PC-3 (cell line): ENCODE measurements around the gene MTHFD1L. TPM values are rescaled to one million over a fixed set of nuclear protein-coding genes. Genes with fewer than 3 reads are reported as not detected.
A peak's percentile ranks its signal among the peaks of the same experiment; 100 is the strongest.

Source experiments
- ATAC-seq: fragments of 200-7000 bp; cut with Tn5 transposase; 2 replicates; pipeline ENCODE4 v1.9.1; 2020; ENCODE audit warnings: mild to moderate bottlenecking, moderate library complexity
- BruUV-seq: library from RNA; stranded (reverse); fragments of 400-500 nt; replicated peaks from 2 replicates; lab custom pipeline; 2021; lab: Mats Ljungman, UMichigan
- CTCF ChIA-PET: fragments of 300-600 bp; sonication (Branson Sonifier 250); formaldehyde crosslinking; loops from one replicate; lab custom pipeline; 2022; ENCODE audit warnings: antibody characterized with exemption; lab: Charles Lee
- POLR2A ChIA-PET: fragments of 300-600 bp; sonication (Branson Sonifier 250); formaldehyde crosslinking; loops from one replicate; lab custom pipeline; 2022; ENCODE audit warnings: antibody characterized with exemption; ENCODE audit not compliant: unreplicated experiment; lab: Charles Lee
- DNase-seq: peaks from one replicate; pipeline ENCODE4 v3.0.0-alpha.2; 2015
- H2AFZ ChIP-seq: fragments of 300-600 bp; sonication (generic); 2 replicates; pipeline ENCODE4 v1.6.0; 2016; ENCODE audit warnings: antibody characterized with exemption, low read length
- H3F3A ChIP-seq: fragments of 300-600 bp; sonication (generic); one replicate; pipeline ENCODE4 v1.6.0; 2017; ENCODE audit warnings: antibody characterized with exemption, low read length, control low read depth, mild to moderate bottlenecking; ENCODE audit not compliant: unreplicated experiment
- H3K27ac ChIP-seq: fragments of 300-600 bp; sonication (generic); 2 replicates; pipeline ENCODE4 v1.5.1; 2016; ENCODE audit warnings: mild to moderate bottlenecking, low read length
- H3K27me3 ChIP-seq: fragments of 300-600 bp; sonication (generic); 2 replicates; pipeline ENCODE4 v1.6.1; 2016; ENCODE audit warnings: low read length, mixed read lengths
- H3K36me3 ChIP-seq: fragments of 300-600 bp; sonication (generic); 2 replicates; pipeline ENCODE4 v1.6.1; 2016; ENCODE audit warnings: low read depth, mixed run types, low read length, mixed read lengths
- H3K4me1 ChIP-seq: fragments of 300-600 bp; sonication (generic); 2 replicates; pipeline ENCODE4 v1.5.1; 2016; ENCODE audit warnings: low read length; ENCODE audit not compliant: insufficient read depth
- H3K4me2 ChIP-seq: fragments of 300-600 bp; sonication (generic); 2 replicates; pipeline ENCODE4 v1.6.0; 2016; ENCODE audit warnings: low read length
- H3K4me3 ChIP-seq: fragments of 300-600 bp; sonication (generic); 2 replicates; pipeline ENCODE4 v1.5.1; 2016; ENCODE audit warnings: mild to moderate bottlenecking, low read length, mixed read lengths
- H3K79me2 ChIP-seq: fragments of 300-600 bp; sonication (generic); 2 replicates; pipeline ENCODE4 v1.6.1; 2017; ENCODE audit warnings: low read length, mixed read lengths
- H3K9ac ChIP-seq: fragments of 300-600 bp; sonication (generic); 2 replicates; pipeline ENCODE4 v1.6.0; 2016; ENCODE audit warnings: mild to moderate bottlenecking, low read length
- H3K9me2 ChIP-seq: fragments of 300-600 bp; sonication (generic); replicated peaks from 2 replicates; pipeline ENCODE4 v1.6.1; 2016; ENCODE audit warnings: mixed run types, low read length, mixed read lengths
- H3K9me3 ChIP-seq: fragments of 300-600 bp; sonication (generic); 2 replicates; pipeline ENCODE4 v1.6.1; 2016; ENCODE audit warnings: low read length, mixed read lengths
- H4K20me1 ChIP-seq: fragments of 300-600 bp; sonication (generic); 2 replicates; pipeline ENCODE4 v1.6.1; 2016; ENCODE audit warnings: low read length, mixed read lengths
- EZH2 ChIP-seq: fragments of 300-600 bp; sonication (generic); IDR thresholded peaks from one replicate; pipeline ENCODE4 v1.6.1; 2017; ENCODE audit warnings: antibody characterized with exemption, mild to moderate bottlenecking, low read length; ENCODE audit not compliant: unreplicated experiment
- EZH2phosphoT487 ChIP-seq: fragments of 300-600 bp; sonication (generic); IDR thresholded peaks from 2 replicates; pipeline ENCODE4 v1.6.1; 2018; ENCODE audit warnings: mild to moderate bottlenecking, antibody characterized with exemption, low read length, borderline replicate concordance
- intact Hi-C: fragments of 100-400 bp; cut with micrococcal nuclease; formaldehyde crosslinking; loops from 2 replicates; pipeline ENCODE4 v1.9.0; 2023
- total RNA-seq: library from RNA; depleted of rRNA; stranded (reverse); fragments of >200 nt; gene quantifications from 2 replicates; pipeline ENCODE4 v1.2.3, GENCODE V29; 2014
- TF ChIP-seq, protein P1 (sequence below): fragments of 300-600 bp; sonication (generic); conservative IDR thresholded peaks from 2 replicates; pipeline ENCODE4 v1.5.1; 2017; ENCODE audit warnings: antibody characterized with exemption, low read depth, mild to moderate bottlenecking, low read length

Gene MTHFD1L
- total RNA-seq, 1 experiment from 2014 or later = 11.9 TPM

DNA sequence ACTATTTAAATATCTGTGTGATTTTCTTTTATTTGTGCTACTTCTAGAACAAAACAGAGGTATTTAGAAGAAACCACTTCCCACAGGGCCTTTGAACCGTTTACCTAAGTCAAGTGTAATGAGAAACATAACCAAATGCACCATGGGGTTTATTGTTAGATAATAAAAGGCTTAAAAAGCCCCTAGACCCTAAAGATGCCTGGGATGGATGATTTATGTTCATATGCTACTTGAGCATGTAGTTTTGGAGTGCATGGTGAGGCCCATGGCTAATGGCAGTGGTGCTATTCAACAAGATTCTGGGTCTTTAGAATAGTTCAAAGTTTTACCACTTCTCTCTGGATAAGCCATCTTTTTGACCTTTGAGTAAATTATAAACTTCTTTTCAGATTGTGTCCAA, 65.9 kb downstream of the MTHFD1L start:
- Histone ChIP-seq H3K9me3 (no peaks in the 10 kb centered on the region), H3K27me3 (no peaks in the 10 kb centered on the region), H3K27ac (no peak overlapping the region), H4K20me1 (no peaks in the 10 kb centered on the region), H3K36me3 (peaks cover 2% of the 10 kb centered on the region; the same call in 1 of the 2 replicates), H3F3A (no peaks in the 10 kb centered on the region), H3K79me2 (no peaks in the 10 kb centered on the region), H3K9me2 (no peaks in the 10 kb centered on the region), H3K4me1 (peaks cover 4% of the 10 kb centered on the region), H2AFZ (no peak overlapping the region), H3K4me2 (no peak overlapping the region), H3K4me3 (no peak overlapping the region), H3K9ac (no peak overlapping the region)
- BruUV-seq = no TSS peak
- ChIA-PET POLR2A (no interaction called here), CTCF (no interaction called here)
- intact Hi-C loops = no loop called here
- TF ChIP-seq EZH2phosphoT487 (no peak), EZH2 (no peak)
- TF ChIP-seq, protein P1, sequence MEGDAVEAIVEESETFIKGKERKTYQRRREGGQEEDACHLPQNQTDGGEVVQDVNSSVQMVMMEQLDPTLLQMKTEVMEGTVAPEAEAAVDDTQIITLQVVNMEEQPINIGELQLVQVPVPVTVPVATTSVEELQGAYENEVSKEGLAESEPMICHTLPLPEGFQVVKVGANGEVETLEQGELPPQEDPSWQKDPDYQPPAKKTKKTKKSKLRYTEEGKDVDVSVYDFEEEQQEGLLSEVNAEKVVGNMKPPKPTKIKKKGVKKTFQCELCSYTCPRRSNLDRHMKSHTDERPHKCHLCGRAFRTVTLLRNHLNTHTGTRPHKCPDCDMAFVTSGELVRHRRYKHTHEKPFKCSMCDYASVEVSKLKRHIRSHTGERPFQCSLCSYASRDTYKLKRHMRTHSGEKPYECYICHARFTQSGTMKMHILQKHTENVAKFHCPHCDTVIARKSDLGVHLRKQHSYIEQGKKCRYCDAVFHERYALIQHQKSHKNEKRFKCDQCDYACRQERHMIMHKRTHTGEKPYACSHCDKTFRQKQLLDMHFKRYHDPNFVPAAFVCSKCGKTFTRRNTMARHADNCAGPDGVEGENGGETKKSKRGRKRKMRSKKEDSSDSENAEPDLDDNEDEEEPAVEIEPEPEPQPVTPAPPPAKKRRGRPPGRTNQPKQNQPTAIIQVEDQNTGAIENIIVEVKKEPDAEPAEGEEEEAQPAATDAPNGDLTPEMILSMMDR = no peak
- DNase-seq (no peak), ATAC-seq (no peak)

DNA sequence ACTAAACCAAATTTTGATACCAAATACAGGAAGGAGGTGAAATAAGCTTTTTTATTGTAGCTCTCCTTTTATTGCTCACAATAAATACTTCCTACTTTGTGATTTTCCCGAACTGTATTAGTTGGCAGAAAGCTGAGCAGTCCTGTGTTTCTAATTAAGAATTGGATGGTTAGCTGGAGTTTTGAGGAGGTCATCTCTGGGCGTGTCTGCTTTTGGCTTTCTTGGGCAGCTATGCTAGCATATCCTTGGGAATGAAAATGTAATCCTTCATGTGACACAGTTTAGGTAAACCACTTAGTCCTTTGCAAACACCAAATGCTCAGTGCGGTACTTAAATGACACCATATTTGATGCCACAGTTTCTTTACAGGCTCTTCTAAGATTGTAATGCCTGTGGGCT, 67.5 kb downstream of the MTHFD1L start:
- no peak overlapping the region for H2AFZ ChIP-seq
- H3K4me1 ChIP-seq = peaks cover 4% of the 10 kb centered on the region
- BruUV-seq = no TSS peak
- no peak overlapping the region for H3K4me3 ChIP-seq
- no peaks in the 10 kb centered on the region for H3F3A ChIP-seq
- ChIA-PET POLR2A (no interaction called here), CTCF (no interaction called here)
- H3K79me2 ChIP-seq = no peaks in the 10 kb centered on the region
- H3K4me2 ChIP-seq = no peak overlapping the region
- ATAC-seq = no peak
- TF ChIP-seq, protein P1 = no peak
- TF ChIP-seq EZH2phosphoT487 (no peak), EZH2 (no peak)
- H3K27me3 ChIP-seq = no peaks in the 10 kb centered on the region
- no peaks in the 10 kb centered on the region; the same call in 1 of the 2 replicates for H3K36me3 ChIP-seq
- no peaks in the 10 kb centered on the region for H3K9me2 ChIP-seq
- intact Hi-C loops = no loop called here
- H4K20me1 ChIP-seq = no peaks in the 10 kb centered on the region
- H3K9me3 ChIP-seq = no peaks in the 10 kb centered on the region
- DNase-seq = no peak
- no peak overlapping the region for H3K9ac ChIP-seq
- H3K27ac ChIP-seq = no peak overlapping the region

DNA sequence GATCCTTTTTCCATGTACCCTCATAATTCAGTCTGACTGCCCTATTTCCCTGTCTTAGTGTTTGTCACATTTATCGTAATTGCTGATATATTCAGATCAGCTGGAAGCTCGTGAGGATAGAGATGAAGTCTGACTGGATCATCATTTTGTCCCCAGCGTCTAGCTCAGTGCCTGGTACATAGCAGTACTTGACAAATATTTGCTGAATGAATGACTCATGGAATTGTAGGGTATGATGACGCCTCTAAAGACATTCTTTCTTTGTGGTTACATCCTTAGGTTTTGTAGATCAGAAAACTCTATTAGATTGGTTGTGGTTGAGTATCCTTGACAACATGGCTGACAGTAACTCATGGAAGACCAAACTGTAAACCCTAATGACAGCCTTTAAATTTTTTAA, 68.9 kb downstream of the MTHFD1L start:
- peak overlapping the region; percentile 54 for H3K27ac ChIP-seq
- no peaks in the 10 kb centered on the region for H4K20me1 ChIP-seq
- ChIA-PET POLR2A (no interaction called here), CTCF (no interaction called here)
- BruUV-seq = no TSS peak
- H3K9me3 ChIP-seq = no peaks in the 10 kb centered on the region
- ATAC-seq (peak; percentile 83), DNase-seq (peak; percentile 77)
- H3K4me1 ChIP-seq = peaks cover 4% of the 10 kb centered on the region
- H2AFZ ChIP-seq = no peak overlapping the region
- no peaks in the 10 kb centered on the region; the same call in 1 of the 2 replicates for H3K36me3 ChIP-seq
- TF ChIP-seq, protein P1 = no peak
- no peak for TF ChIP-seq EZH2
- TF ChIP-seq EZH2phosphoT487 = no peak
- peak overlapping the region; percentile 22; the same call in 1 of the 2 replicates for H3K9ac ChIP-seq
- H3K27me3 ChIP-seq = no peaks in the 10 kb centered on the region
- H3K9me2 ChIP-seq = no peaks in the 10 kb centered on the region
- H3K79me2 ChIP-seq = no peaks in the 10 kb centered on the region
- H3K4me2 ChIP-seq = no peak overlapping the region
- no peaks in the 10 kb centered on the region for H3F3A ChIP-seq
- H3K4me3 ChIP-seq = no peak overlapping the region
- intact Hi-C loops = no loop called here
